Trophoblast cell (in vitro differentiated cells and primary cell): ENCODE results near the gene IFNAR1.

Experiments
- DNase-seq, 2 donors: peaks; one replicate each; pipeline ENCODE4 v3.0.0-alpha.2; 2016
- H2AFZ ChIP-seq: 2 replicates; pipeline ENCODE4 v1.6.1; 2013; ENCODE audit warnings: low read length, moderate library complexity, mild to moderate bottlenecking; ENCODE audit not compliant: insufficient read depth, poor library complexity
- H2AK5ac ChIP-seq: 2 replicates; pipeline ENCODE4 v1.6.1; 2013; ENCODE audit warnings: mild to moderate bottlenecking, low read length
- H2BK120ac ChIP-seq: 2 replicates; pipeline ENCODE4 v1.6.1; 2013; ENCODE audit warnings: low read length, mild to moderate bottlenecking, moderate library complexity; ENCODE audit not compliant: insufficient read depth, poor library complexity
- H2BK12ac ChIP-seq: 2 replicates; pipeline ENCODE4 v1.6.1; 2013; ENCODE audit warnings: mild to moderate bottlenecking, low read length, moderate library complexity
- H2BK5ac ChIP-seq: 2 replicates; pipeline ENCODE4 v1.6.1; 2013; ENCODE audit warnings: low read length, low read depth, moderate library complexity, mild to moderate bottlenecking; ENCODE audit not compliant: poor library complexity
- H3K14ac ChIP-seq: 2 replicates; pipeline ENCODE4 v1.6.1; 2013; ENCODE audit warnings: mild to moderate bottlenecking, low read length
- H3K18ac ChIP-seq: 2 replicates; pipeline ENCODE4 v1.6.1; 2013; ENCODE audit warnings: mild to moderate bottlenecking, low read length
- H3K23ac ChIP-seq: 2 replicates; pipeline ENCODE4 v1.6.1; 2013; ENCODE audit warnings: low read length
- H3K27ac ChIP-seq: 2 replicates; pipeline ENCODE4 v1.5.1; 2013; ENCODE audit warnings: low read depth, mild to moderate bottlenecking, inconsistent platforms, low read length, moderate library complexity
- H3K27me3 ChIP-seq: 2 replicates; pipeline ENCODE4 v1.6.1; 2013; ENCODE audit warnings: inconsistent platforms, mild to moderate bottlenecking, low read length, moderate library complexity; ENCODE audit not compliant: insufficient read depth
- H3K36me3 ChIP-seq, 2 experiments: 1 replicate in 1 of 2; 2 replicates in 1 of 2; pipeline ENCODE4 v1.6.1; 2013; ENCODE audit warnings: low read length in 2 of 2, mild to moderate bottlenecking in 2 of 2, moderate library complexity in 1 of 2; ENCODE audit not compliant: insufficient read depth in 2 of 2, control insufficient read depth in 1 of 2
- H3K4ac ChIP-seq: 2 replicates; pipeline ENCODE4 v1.6.1; 2013; ENCODE audit warnings: low read depth, mild to moderate bottlenecking, low read length, moderate library complexity
- H3K4me1 ChIP-seq, 2 experiments: 1 replicate in 1 of 2; 2 replicates in 1 of 2; pipeline ENCODE4 v1.6.1; 2013; ENCODE audit warnings: low read length in 2 of 2, mild to moderate bottlenecking in 2 of 2, moderate library complexity in 1 of 2; ENCODE audit not compliant: insufficient read depth in 2 of 2, control insufficient read depth in 1 of 2
- H3K4me2 ChIP-seq: 2 replicates; pipeline ENCODE4 v1.6.1; 2013; ENCODE audit warnings: inconsistent platforms, mild to moderate bottlenecking, low read length, moderate library complexity
- H3K4me3 ChIP-seq: 2 replicates; pipeline ENCODE4 v1.5.1; 2013; ENCODE audit warnings: mild to moderate bottlenecking, low read depth, low read length, inconsistent platforms
- H3K79me1 ChIP-seq: one replicate; pipeline ENCODE4 v1.6.1; 2013; ENCODE audit warnings: low read length
- H3K79me2 ChIP-seq: 2 replicates; pipeline ENCODE4 v1.6.1; 2013; ENCODE audit warnings: low read length, mild to moderate bottlenecking; ENCODE audit not compliant: control insufficient read depth, insufficient read depth, poor library complexity
- H3K9ac ChIP-seq: 2 replicates; pipeline ENCODE4 v1.6.1; 2013; ENCODE audit warnings: mild to moderate bottlenecking, low read length
- H3K9me3 ChIP-seq: 2 replicates; pipeline ENCODE4 v1.6.1; 2013; ENCODE audit warnings: low read depth, mild to moderate bottlenecking, control low read depth, inconsistent platforms, low read length; ENCODE audit not compliant: insufficient read depth
- H4K12ac ChIP-seq: 2 replicates; pipeline ENCODE4 v1.6.1; 2013; ENCODE audit warnings: low read depth, mild to moderate bottlenecking, low read length, moderate library complexity
- H4K8ac ChIP-seq: 2 replicates; pipeline ENCODE4 v1.6.1; 2013; ENCODE audit warnings: low read depth, mild to moderate bottlenecking, low read length, moderate library complexity
- H4K91ac ChIP-seq: one replicate; pipeline ENCODE4 v1.6.1; 2013; ENCODE audit warnings: low read depth, mild to moderate bottlenecking, low read length, moderate library complexity
- WGBS: extraction: QIAGEN DNeasy Blood & Tissue Kit; methylation state at CpG from one replicate; pipeline ENCODE4 v1.1.7; 2013; ENCODE audit warnings: missing lambda C conversion rate; ENCODE audit not compliant: insufficient read length, insufficient coverage; ENCODE audit errors: extremely low coverage; 5-methylcytosine and 5-hydroxymethylcytosine counted together

Gene IFNAR1

GRCh38 chr21:33305938-33306337, 18.8 kb upstream of the IFNAR1 start:
- no peaks in the 10 kb centered on the region for H3K27me3 ChIP-seq
- H3K9ac ChIP-seq: no peak overlapping the region
- H3K79me1 ChIP-seq: no peaks in the 10 kb centered on the region
- H3K36me3 ChIP-seq: no peaks in the 10 kb centered on the region
- no peak overlapping the region for H3K27ac ChIP-seq
- no peak overlapping the region for H3K4ac ChIP-seq
- H2AFZ ChIP-seq: no peak overlapping the region
- no peak overlapping the region for H2AK5ac ChIP-seq
- no peak overlapping the region for H2BK120ac ChIP-seq
- H4K12ac ChIP-seq: no peak overlapping the region
- peaks cover 4% of the 10 kb centered on the region for H3K9me3 ChIP-seq
- DNase-seq: no peak
- H3K4me3 ChIP-seq: no peak overlapping the region
- H3K14ac ChIP-seq: no peak overlapping the region
- no CpG with 5 or more reads among the region's 2 CpGs for WGBS
- H3K4me2 ChIP-seq: no peak overlapping the region
- H3K18ac ChIP-seq: no peak overlapping the region
- H3K4me1 ChIP-seq: peaks cover 0 to 2% of the 10 kb centered on the region in 2 experiments
- no peak overlapping the region for H4K91ac ChIP-seq
- no peak overlapping the region for H2BK12ac ChIP-seq
- no peak overlapping the region for H3K23ac ChIP-seq
- H3K79me2 ChIP-seq: no peaks in the 10 kb centered on the region
- H2BK5ac ChIP-seq: no peak overlapping the region
- no peak overlapping the region for H4K8ac ChIP-seq

- no peak overlapping the region for H3K27ac ChIP-seq
- no peaks in the 10 kb centered on the region for H3K4me1 ChIP-seq
- no peak overlapping the region for H3K18ac ChIP-seq
- H3K23ac ChIP-seq: no peak overlapping the region
- H3K36me3 ChIP-seq: no peaks in the 10 kb centered on the region
- no peak overlapping the region for H4K8ac ChIP-seq
- H4K91ac ChIP-seq: no peak overlapping the region
- H3K4me2 ChIP-seq: no peak overlapping the region
- peak; percentile 50 to 82 for DNase-seq
- no peaks in the 10 kb centered on the region for H3K79me1 ChIP-seq
- H3K4me3 ChIP-seq: no peak overlapping the region
- H2BK12ac ChIP-seq: no peak overlapping the region
- H3K9me3 ChIP-seq: peaks cover 2% of the 10 kb centered on the region
- H2BK120ac ChIP-seq: no peak overlapping the region
- no peaks in the 10 kb centered on the region for H3K79me2 ChIP-seq
- no peak overlapping the region for H3K4ac ChIP-seq
- no peak overlapping the region for H4K12ac ChIP-seq
- no peak overlapping the region for H3K9ac ChIP-seq
- H2AK5ac ChIP-seq: no peak overlapping the region
- H3K27me3 ChIP-seq: no peaks in the 10 kb centered on the region
- no peak overlapping the region for H2AFZ ChIP-seq
- no peak overlapping the region for H3K14ac ChIP-seq
- no CpG with 5 or more reads among the region's 6 CpGs for WGBS
- H2BK5ac ChIP-seq: no peak overlapping the region
Observed at GRCh38 chr21:33308586-33309490, 15.9 kb upstream of the IFNAR1 start.

GRCh38 chr21:33309778-33310177, 15.0 kb upstream of the IFNAR1 start:
- H2BK12ac ChIP-seq: no peak overlapping the region
- no peak overlapping the region for H4K91ac ChIP-seq
- H4K12ac ChIP-seq: no peak overlapping the region
- H3K27me3 ChIP-seq: no peaks in the 10 kb centered on the region
- WGBS: no CpG with 5 or more reads among the region's 1 CpG
- no peak overlapping the region for H3K4me3 ChIP-seq
- H3K4me2 ChIP-seq: no peak overlapping the region
- no peaks in the 10 kb centered on the region for H3K4me1 ChIP-seq
- no peak for DNase-seq
- no peaks in the 10 kb centered on the region for H3K9me3 ChIP-seq
- H2AFZ ChIP-seq: no peak overlapping the region
- H3K14ac ChIP-seq: no peak overlapping the region
- no peak overlapping the region for H4K8ac ChIP-seq
- no peak overlapping the region for H3K23ac ChIP-seq
- H3K27ac ChIP-seq: no peak overlapping the region
- no peaks in the 10 kb centered on the region for H3K36me3 ChIP-seq
- H3K9ac ChIP-seq: no peak overlapping the region
- no peak overlapping the region for H3K18ac ChIP-seq
- H3K79me2 ChIP-seq: no peaks in the 10 kb centered on the region
- no peak overlapping the region for H2AK5ac ChIP-seq
- no peak overlapping the region for H2BK120ac ChIP-seq
- H3K4ac ChIP-seq: no peak overlapping the region
- H3K79me1 ChIP-seq: no peaks in the 10 kb centered on the region
- H2BK5ac ChIP-seq: no peak overlapping the region

GRCh38 chr21:33312121-33312520, 12.6 kb upstream of the IFNAR1 start:
- Histone ChIP-seq H4K91ac (no peak overlapping the region), H3K4me3 (no peak overlapping the region), H3K23ac (no peak overlapping the region), H4K8ac (no peak overlapping the region), H3K79me1 (no peaks in the 10 kb centered on the region), H3K79me2 (no peaks in the 10 kb centered on the region), H2AFZ (no peak overlapping the region), H3K9ac (no peak overlapping the region), H2BK5ac (no peak overlapping the region), H2BK120ac (no peak overlapping the region), H3K4ac (no peak overlapping the region), H3K9me3 (no peaks in the 10 kb centered on the region), H3K27ac (no peak overlapping the region), H4K12ac (no peak overlapping the region), H2BK12ac (no peak overlapping the region), H2AK5ac (no peak overlapping the region), H3K36me3 (no peaks in the 10 kb centered on the region), H3K18ac (no peak overlapping the region), H3K14ac (no peak overlapping the region), H3K4me2 (no peak overlapping the region), H3K27me3 (no peaks in the 10 kb centered on the region), H3K4me1 (no peaks in the 10 kb centered on the region)
- no CpG with 5 or more reads among the region's 3 CpGs for WGBS
- DNase-seq: no peak
